KMS-11 (cell line): Measurements from ENCODE around the gene RAB31.

ENCODE experiments used
- H2AFZ ChIP-seq: fragments of 200-600 bp; sonication (generic); 2 replicates; pipeline ENCODE4 v1.6.1; 2016; ENCODE audit warnings: antibody characterized with exemption, mixed run types, low read depth
- H3K27ac ChIP-seq: fragments of 200-600 bp; sonication (generic); 2 replicates; pipeline ENCODE4 v1.6.1; 2016; ENCODE audit warnings: mild to moderate bottlenecking, mixed run types
- H3K27me3 ChIP-seq: fragments of 200-600 bp; sonication (generic); 2 replicates; pipeline ENCODE4 v1.6.1; 2017; ENCODE audit warnings: mild to moderate bottlenecking, low read depth, mixed run types, moderate library complexity; ENCODE audit not compliant: insufficient read depth
- H3K36me3 ChIP-seq: fragments of 200-600 bp; sonication (generic); 2 replicates; pipeline ENCODE4 v1.6.1; 2017; ENCODE audit warnings: mild to moderate bottlenecking, mixed run types; ENCODE audit not compliant: insufficient read depth
- H3K4me1 ChIP-seq: fragments of 200-600 bp; sonication (generic); 2 replicates; pipeline ENCODE4 v1.6.1; 2016; ENCODE audit warnings: mild to moderate bottlenecking, low read depth, mixed run types; ENCODE audit not compliant: poor library complexity, severe bottlenecking
- H3K4me2 ChIP-seq: fragments of 200-600 bp; sonication (generic); 2 replicates; pipeline ENCODE4 v1.7.0; 2016; ENCODE audit warnings: mild to moderate bottlenecking, mixed run types
- H3K4me3 ChIP-seq: fragments of 200-600 bp; sonication (generic); IDR thresholded peaks from 2 replicates; pipeline ENCODE4 v1.6.1; 2017; ENCODE audit warnings: low read depth, low read length, mixed read lengths; ENCODE audit not compliant: insufficient read depth
- H3K79me2 ChIP-seq: fragments of 200-600 bp; sonication (generic); 2 replicates; pipeline ENCODE4 v1.6.1; 2016; ENCODE audit warnings: low read depth, mixed run types; ENCODE audit not compliant: insufficient read depth
- H3K9ac ChIP-seq: fragments of 200-600 bp; sonication (generic); 2 replicates; pipeline ENCODE4 v1.6.1; 2016; ENCODE audit warnings: mild to moderate bottlenecking, mixed run types
- H4K20me1 ChIP-seq: fragments of 200-600 bp; sonication (generic); 2 replicates; pipeline ENCODE4 v1.6.1; 2016; ENCODE audit warnings: mild to moderate bottlenecking, mixed run types; ENCODE audit not compliant: insufficient read depth
- CTCF ChIP-seq: fragments of 200-600 bp; sonication (generic); conservative IDR thresholded peaks from 2 replicates; pipeline ENCODE4 v1.6.1; 2017; ENCODE audit warnings: low read depth, mild to moderate bottlenecking, antibody characterized with exemption, low read length, moderate library complexity, mixed read lengths

RAB31 gene

GRCh38 chr18:9751371-9752031, 43.4 kb downstream of the RAB31 start:
- H3K4me1 ChIP-seq: no peaks in the 10 kb centered on the region
- H3K9ac ChIP-seq: no peak overlapping the region
- H3K79me2 ChIP-seq: no peaks in the 10 kb centered on the region
- no peak for TF ChIP-seq CTCF
- H3K4me2 ChIP-seq: no peak overlapping the region
- no peaks in the 10 kb centered on the region for H3K36me3 ChIP-seq
- no peak overlapping the region for H3K4me3 ChIP-seq
- H2AFZ ChIP-seq: no peak overlapping the region
- no peaks in the 10 kb centered on the region for H4K20me1 ChIP-seq
- H3K27ac ChIP-seq: no peak overlapping the region
- no peaks in the 10 kb centered on the region for H3K27me3 ChIP-seq

- Histone ChIP-seq H3K27ac (no peak overlapping the region), H3K4me2 (no peak overlapping the region), H3K36me3 (no peaks in the 10 kb centered on the region), H3K79me2 (no peaks in the 10 kb centered on the region), H2AFZ (no peak overlapping the region), H3K27me3 (no peaks in the 10 kb centered on the region), H3K9ac (no peak overlapping the region), H3K4me1 (no peaks in the 10 kb centered on the region), H3K4me3 (no peak overlapping the region), H4K20me1 (no peaks in the 10 kb centered on the region)
- TF ChIP-seq CTCF: no peak
Observed at GRCh38 chr18:9753846-9754245, 45.7 kb downstream of the RAB31 start.

- H3K79me2 ChIP-seq: no peaks in the 10 kb centered on the region
- H3K36me3 ChIP-seq: no peaks in the 10 kb centered on the region
- TF ChIP-seq CTCF: no peak
- H3K4me3 ChIP-seq: no peak overlapping the region
- H3K4me2 ChIP-seq: no peak overlapping the region
- H3K27me3 ChIP-seq: no peaks in the 10 kb centered on the region
- H3K27ac ChIP-seq: no peak overlapping the region
- no peak overlapping the region for H2AFZ ChIP-seq
- H3K4me1 ChIP-seq: no peaks in the 10 kb centered on the region
- H4K20me1 ChIP-seq: no peaks in the 10 kb centered on the region
- H3K9ac ChIP-seq: no peak overlapping the region
Observed at GRCh38 chr18:9755110-9755509, 47.0 kb downstream of the RAB31 start.

- no peak overlapping the region for H3K9ac ChIP-seq
- no peak overlapping the region for H3K4me2 ChIP-seq
- TF ChIP-seq CTCF: no peak
- H4K20me1 ChIP-seq: no peaks in the 10 kb centered on the region
- H3K27me3 ChIP-seq: no peaks in the 10 kb centered on the region
- no peak overlapping the region for H2AFZ ChIP-seq
- no peak overlapping the region for H3K4me3 ChIP-seq
- H3K27ac ChIP-seq: no peak overlapping the region
- H3K4me1 ChIP-seq: no peaks in the 10 kb centered on the region
- H3K36me3 ChIP-seq: no peaks in the 10 kb centered on the region
- H3K79me2 ChIP-seq: no peaks in the 10 kb centered on the region
Observed at GRCh38 chr18:9755615-9756014, 47.5 kb downstream of the RAB31 start.
